H54 (cell line): Measurements from ENCODE around the gene KCNQ1.

Source experiments
- DNase-seq: peaks from one replicate; pipeline ENCODE4 v3.0.0; 2011; ENCODE audit warnings: low spot score, mixed read lengths; ENCODE audit not compliant: insufficient read length
- FAIRE-seq: peaks from 3 replicates; lab custom pipeline; 2011; peaks lifted over from hg19 to GRCh38; lab: Jason Lieb, UNC
- POLR2A ChIP-seq: IDR thresholded peaks from 2 replicates; pipeline ENCODE4 v1.6.1; 2011; ENCODE audit warnings: low read depth, mild to moderate bottlenecking, low read length

KCNQ1 gene

DNA sequence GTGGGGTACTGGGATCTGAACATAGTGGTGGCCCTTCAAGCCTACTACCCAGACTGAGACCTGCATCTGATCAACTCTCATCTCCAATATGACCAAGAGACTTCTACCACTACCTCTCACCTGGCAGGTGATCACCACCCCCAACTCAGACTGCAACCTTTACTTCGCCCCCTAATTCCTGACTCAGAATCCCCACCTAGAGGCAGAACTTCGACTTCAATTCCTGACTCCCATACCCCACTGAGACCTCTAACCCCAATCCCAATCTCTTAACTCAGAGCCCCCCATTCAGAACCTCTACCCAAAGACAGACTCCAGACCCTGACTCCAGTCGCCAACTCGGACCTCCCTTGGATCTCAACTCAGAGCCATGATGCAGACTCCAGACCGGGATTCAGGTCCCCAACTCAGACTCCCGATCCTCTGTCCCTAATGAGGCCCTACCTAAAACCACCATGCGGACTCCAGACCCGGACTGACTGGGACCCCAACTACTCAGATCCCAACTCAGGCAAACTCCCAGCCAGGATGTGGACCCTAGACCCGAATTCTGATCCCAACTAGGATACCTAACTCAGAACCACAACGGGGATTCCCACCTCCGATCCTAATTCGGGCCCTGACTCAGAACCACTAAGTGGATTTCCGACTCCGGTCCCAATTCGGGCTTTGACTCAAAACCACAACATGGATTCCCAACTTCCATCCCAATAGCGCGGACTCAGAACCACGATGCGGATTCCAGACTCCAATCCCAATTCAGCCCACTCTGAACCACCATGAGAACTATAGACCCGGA lies 253.8 kb downstream of the KCNQ1 start:
- FAIRE-seq: no peak

DNA sequence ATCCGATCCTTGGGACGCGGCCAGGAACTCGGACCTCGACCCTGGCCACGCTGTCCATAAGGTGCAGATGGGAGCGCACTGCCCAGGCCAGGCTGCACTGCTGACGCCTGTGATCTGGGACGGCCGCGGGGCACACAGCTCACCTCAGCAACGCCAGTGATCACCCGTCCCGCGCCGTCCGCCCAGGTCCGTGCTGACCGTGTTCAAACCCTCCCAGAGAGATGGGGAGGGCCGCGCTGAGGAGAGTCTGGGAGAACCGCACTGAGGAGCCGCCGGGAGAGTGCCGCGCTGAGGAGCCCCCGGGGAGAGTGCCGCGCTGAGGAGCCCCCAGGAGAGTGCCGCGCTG lies 254.3 kb downstream of the KCNQ1 start:
- FAIRE-seq: no peak
- no peak for DNase-seq
- TF ChIP-seq POLR2A: 0 out of 2 replicates have a peak, but pooled peaks have one; percentile 15

More for the DNA sequence above, 253.8 kb downstream of the KCNQ1 start:
- no peak for TF ChIP-seq POLR2A
- no peak for DNase-seq

- FAIRE-seq: no peak
- DNase-seq: peak; percentile 98
- TF ChIP-seq POLR2A: peak; percentile 99
Observed at GRCh38 chr11:2699531-2700414, 255.0 kb downstream of the KCNQ1 start, which contains the start of gene KCNQ1OT1. Gene KCNQ1OT1 (minus strand): TSS chr11:2699994.

- FAIRE-seq: no peak
- DNase-seq: peak; percentile 59
- no peak; the same call in 1 of the 2 replicates for TF ChIP-seq POLR2A
Observed at GRCh38 chr11:2700415-2701211, 255.8 kb downstream of the KCNQ1 start.

- TF ChIP-seq POLR2A: no peak
- FAIRE-seq (no peak), DNase-seq (no peak)
Observed at GRCh38 chr11:2701230-2701629, 256.4 kb downstream of the KCNQ1 start.

- no peak for DNase-seq
- no peak for TF ChIP-seq POLR2A
- FAIRE-seq: no peak
Observed at GRCh38 chr11:2701898-2702434, 257.2 kb downstream of the KCNQ1 start.

DNA sequence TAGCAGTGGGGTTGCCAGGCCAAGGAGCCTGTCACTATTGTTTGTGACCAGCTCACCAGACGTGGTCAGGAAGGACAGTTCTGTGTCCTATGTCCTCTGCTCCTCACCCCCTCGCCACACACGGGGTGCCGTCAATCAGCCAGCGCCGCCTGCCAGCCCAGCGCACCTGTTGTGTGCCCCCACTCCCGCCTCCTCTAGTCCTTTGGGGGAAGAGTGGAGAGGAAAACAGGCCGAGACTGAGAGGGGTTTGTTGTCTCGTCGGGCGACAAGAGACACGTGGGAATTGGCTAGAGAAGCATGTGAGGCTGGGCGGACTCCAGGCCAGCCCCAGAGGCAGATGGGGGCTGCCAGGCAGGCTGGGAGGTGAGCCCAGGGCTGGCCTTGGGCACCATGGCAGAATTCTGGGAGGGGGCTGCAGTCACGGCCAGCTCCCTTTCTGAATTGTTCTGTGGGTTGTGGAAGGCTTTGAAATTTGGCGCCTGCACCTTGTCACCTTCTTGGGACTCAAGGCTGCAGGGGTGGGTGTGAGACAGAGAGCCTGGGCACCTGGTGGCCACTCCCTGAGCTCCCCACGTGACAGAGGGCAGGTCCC lies 258.1 kb downstream of the KCNQ1 start:
- no peak for TF ChIP-seq POLR2A
- no peak for DNase-seq
- no peak for FAIRE-seq

DNA sequence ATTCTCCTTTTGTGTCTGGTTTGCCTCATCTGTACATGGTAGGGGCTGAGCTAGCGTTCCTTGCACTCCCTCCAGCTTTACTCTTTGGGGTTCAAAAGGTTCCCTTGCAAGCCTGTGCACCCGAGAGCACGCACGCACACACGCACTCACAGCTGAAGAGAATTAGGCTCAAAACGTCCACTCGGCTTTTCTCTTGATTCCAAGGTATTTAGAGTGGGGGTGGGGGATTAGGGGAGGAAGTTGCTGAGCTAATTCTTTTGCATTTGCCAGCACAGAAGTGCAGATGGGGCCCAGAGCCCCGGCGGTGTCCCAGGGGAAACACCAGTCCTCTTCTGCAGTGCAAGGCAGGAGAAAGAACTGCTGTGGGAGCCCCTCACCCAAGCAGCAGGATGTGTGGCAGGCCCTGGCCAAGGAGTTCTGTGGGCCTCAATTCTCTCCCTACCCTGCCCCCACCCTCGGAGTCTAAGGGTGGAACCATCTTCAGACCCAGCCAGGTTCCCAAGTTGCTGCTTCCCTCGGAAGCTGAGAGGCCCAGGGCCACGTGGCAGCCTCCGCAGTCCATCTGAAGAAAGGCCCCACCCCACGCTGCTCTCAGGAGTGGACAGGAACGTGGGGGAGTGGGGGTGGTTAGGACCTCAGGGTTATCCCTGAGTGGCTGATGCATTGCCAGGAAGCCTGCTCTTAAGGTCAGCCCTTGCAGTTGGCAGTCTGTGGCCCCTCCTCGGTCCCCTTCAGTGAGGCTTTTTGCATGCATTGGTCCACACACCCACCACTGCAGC lies 258.7 kb downstream of the KCNQ1 start:
- DNase-seq (no peak), FAIRE-seq (no peak)
- no peak for TF ChIP-seq POLR2A

DNA sequence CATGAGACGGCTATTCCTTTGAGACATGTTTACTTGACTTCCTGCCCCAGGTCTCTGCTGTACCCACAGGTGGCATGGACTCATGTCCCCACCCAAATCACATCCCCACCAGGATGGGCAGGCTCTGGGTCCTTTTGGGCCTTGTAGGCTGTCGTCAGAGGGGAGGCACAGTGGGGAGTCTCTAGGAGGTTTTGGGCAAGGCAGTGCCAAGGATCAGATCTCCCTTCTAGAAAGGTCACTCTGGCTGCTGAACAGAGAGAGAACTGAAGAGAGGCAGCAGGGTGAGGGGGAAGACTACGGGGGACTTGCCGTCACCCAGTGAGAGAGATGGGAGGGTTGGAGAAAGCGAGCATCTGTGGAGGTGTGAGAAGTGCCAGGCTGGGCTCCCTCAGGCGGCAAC lies 259.5 kb downstream of the KCNQ1 start:
- FAIRE-seq: no peak
- TF ChIP-seq POLR2A: no peak

GRCh38 chr11:2704896-2705606 lies 260.2 kb downstream of the KCNQ1 start:
- no peak for FAIRE-seq
- TF ChIP-seq POLR2A: no peak
- DNase-seq: no peak

More for the DNA sequence above, 259.5 kb downstream of the KCNQ1 start:
- no peak for DNase-seq

GRCh38 chr11:2706321-2706720 lies 261.5 kb downstream of the KCNQ1 start:
- FAIRE-seq (no peak), DNase-seq (no peak)
- TF ChIP-seq POLR2A: no peak

- TF ChIP-seq POLR2A: no peak
- FAIRE-seq (no peak), DNase-seq (no peak)
Observed at GRCh38 chr11:2707736-2708135, 262.9 kb downstream of the KCNQ1 start.
